Measurements from ENCODE around the gene NR2E1. TPM values are rescaled to one million over a fixed set of nuclear protein-coding genes. Genes with fewer than 3 reads are reported as not detected.

Gene NR2E1
- total and polyA plus RNA-seq, 10 of the 15 experiments (the other 5 are each of a cell fraction or from before 2014, with no cell fraction given), result not detected

DNA sequence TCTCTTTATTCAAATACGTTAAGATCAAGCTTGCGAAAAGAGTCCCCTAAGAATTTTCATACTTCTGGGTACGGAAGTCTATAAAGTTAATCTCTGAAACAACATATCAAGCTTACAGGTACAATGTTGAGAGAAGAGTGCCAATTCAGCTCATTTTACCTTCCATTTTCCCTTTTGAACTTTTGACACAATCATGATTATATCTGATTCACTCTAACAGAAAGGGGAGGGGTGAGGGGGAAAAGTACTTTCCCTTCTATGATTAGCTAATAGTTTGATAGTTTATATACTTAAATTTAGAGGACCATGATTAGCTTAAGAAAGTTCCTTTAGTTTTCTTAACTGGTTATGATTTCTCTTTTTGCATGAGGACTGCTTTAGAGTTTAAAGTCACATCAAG, 61.5 kb downstream of the NR2E1 start:
- H4K20me1 ChIP-seq (ENCODE audit: control insufficient read depth, insufficient read depth), result no peaks in the 10 kb centered on the region
- POLR2A ChIA-PET, result interaction anchor here (1.3 kb wide), 1 partner anchor 10 kb away, joined by 4 read pairs; no protein-coding TSS in a partner anchor

More for the DNA sequence above, 61.5 kb downstream of the NR2E1 start:
- FAIRE-seq, result no peak
- H3K4me2 ChIP-seq (ENCODE audit: control insufficient read depth, insufficient read depth), result no peak overlapping the region
- no peaks in the 10 kb centered on the region for H3K4me1 ChIP-seq (ENCODE audit: control insufficient read depth, insufficient read depth, low read length)
- ChIA-PET RAD21 (ENCODE audit: unreplicated experiment) (interaction anchor here (1.0 to 1.8 kb wide), 3 partner anchors 22 to 31 kb away, joined by 3 to 4 read pairs (median 3); no protein-coding TSS in a partner anchor), SMC1A (ENCODE audit: uncharacterized antibody, unreplicated experiment) (interaction anchor here (0.5 to 1.7 kb wide), 10 partner anchors 9 to 247 kb away, joined by 3 to 6 read pairs (median 4); no protein-coding TSS in a partner anchor), CTCF (interaction anchor here (1.1 to 1.9 kb wide), 3 partner anchors 10 to 264 kb away, joined by 4 to 5 read pairs (median 5); no protein-coding TSS in a partner anchor)
- H3K27ac ChIP-seq (ENCODE audit: control insufficient read depth, insufficient read depth), result no peak overlapping the region
- in situ Hi-C loops (cut with MboI) (no loop called here), intact Hi-C loops (cut with micrococcal nuclease; ENCODE audit: unreplicated experiment) (no loop called here)
- no peaks in the 10 kb centered on the region for H3K9me3 ChIP-seq (replicated peaks; ENCODE audit: control insufficient read depth, insufficient read depth, low read length)
- no TSS peak for BruUV-seq (replicated peaks)
- DNase-seq (ENCODE audit: low read depth, low spot score), result no peak
- no peak overlapping the region for H2AFZ ChIP-seq (ENCODE audit: control insufficient read depth, low read depth, low read length)
- no peaks in the 10 kb centered on the region for H3K27me3 ChIP-seq (replicated peaks in 1 of 2; ENCODE audit: control insufficient read depth in 2 of 2, insufficient read depth in 2 of 2, low read length in 1 of 2)
- no peak overlapping the region for H3K9ac ChIP-seq (ENCODE audit: control insufficient read depth, insufficient read depth, low read length)
- peaks cover 3% of the 10 kb centered on the region for H3K79me2 ChIP-seq (ENCODE audit: control insufficient read depth, insufficient read depth, low read length)
- 100% methylated on average over 3 of the region's 3 CpGs for WGBS (ENCODE audit: insufficient coverage, insufficient replicate concordance, low lambda C conversion rate, missing lambda C conversion rate)
- TF ChIP-seq, protein P1, sequence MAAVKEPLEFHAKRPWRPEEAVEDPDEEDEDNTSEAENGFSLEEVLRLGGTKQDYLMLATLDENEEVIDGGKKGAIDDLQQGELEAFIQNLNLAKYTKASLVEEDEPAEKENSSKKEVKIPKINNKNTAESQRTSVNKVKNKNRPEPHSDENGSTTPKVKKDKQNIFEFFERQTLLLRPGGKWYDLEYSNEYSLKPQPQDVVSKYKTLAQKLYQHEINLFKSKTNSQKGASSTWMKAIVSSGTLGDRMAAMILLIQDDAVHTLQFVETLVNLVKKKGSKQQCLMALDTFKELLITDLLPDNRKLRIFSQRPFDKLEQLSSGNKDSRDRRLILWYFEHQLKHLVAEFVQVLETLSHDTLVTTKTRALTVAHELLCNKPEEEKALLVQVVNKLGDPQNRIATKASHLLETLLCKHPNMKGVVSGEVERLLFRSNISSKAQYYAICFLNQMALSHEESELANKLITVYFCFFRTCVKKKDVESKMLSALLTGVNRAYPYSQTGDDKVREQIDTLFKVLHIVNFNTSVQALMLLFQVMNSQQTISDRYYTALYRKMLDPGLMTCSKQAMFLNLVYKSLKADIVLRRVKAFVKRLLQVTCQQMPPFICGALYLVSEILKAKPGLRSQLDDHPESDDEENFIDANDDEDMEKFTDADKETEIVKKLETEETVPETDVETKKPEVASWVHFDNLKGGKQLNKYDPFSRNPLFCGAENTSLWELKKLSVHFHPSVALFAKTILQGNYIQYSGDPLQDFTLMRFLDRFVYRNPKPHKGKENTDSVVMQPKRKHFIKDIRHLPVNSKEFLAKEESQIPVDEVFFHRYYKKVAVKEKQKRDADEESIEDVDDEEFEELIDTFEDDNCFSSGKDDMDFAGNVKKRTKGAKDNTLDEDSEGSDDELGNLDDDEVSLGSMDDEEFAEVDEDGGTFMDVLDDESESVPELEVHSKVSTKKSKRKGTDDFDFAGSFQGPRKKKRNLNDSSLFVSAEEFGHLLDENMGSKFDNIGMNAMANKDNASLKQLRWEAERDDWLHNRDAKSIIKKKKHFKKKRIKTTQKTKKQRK (IDR thresholded peaks at IDR 0.05; ENCODE audit: low read depth, low read length), result no peak
- TF ChIP-seq NR2C2 (IDR thresholded peaks at IDR 0.05; ENCODE audit: borderline replicate concordance, control insufficient read depth, insufficient read length, low read depth), result no peak
- TF ChIP-seq, protein P2, sequence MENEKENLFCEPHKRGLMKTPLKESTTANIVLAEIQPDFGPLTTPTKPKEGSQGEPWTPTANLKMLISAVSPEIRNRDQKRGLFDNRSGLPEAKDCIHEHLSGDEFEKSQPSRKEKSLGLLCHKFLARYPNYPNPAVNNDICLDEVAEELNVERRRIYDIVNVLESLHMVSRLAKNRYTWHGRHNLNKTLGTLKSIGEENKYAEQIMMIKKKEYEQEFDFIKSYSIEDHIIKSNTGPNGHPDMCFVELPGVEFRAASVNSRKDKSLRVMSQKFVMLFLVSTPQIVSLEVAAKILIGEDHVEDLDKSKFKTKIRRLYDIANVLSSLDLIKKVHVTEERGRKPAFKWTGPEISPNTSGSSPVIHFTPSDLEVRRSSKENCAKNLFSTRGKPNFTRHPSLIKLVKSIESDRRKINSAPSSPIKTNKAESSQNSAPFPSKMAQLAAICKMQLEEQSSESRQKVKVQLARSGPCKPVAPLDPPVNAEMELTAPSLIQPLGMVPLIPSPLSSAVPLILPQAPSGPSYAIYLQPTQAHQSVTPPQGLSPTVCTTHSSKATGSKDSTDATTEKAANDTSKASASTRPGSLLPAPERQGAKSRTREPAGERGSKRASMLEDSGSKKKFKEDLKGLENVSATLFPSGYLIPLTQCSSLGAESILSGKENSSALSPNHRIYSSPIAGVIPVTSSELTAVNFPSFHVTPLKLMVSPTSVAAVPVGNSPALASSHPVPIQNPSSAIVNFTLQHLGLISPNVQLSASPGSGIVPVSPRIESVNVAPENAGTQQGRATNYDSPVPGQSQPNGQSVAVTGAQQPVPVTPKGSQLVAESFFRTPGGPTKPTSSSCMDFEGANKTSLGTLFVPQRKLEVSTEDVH (IDR thresholded peaks at IDR 0.05; ENCODE audit: low read depth, partially characterized antibody), result no peak
- TF ChIP-seq TAF1 (IDR thresholded peaks at IDR 0.05; ENCODE audit: borderline replicate concordance, low read depth, low read length), result no peak
- no peak for TF ChIP-seq MTA3 (IDR thresholded peaks at IDR 0.05; ENCODE audit: borderline replicate concordance, low read length)
- TF ChIP-seq SMARCA5 (IDR thresholded peaks at IDR 0.05), result no peak
- no peak for TF ChIP-seq NR2F1 (conservative IDR thresholded peaks at IDR 0.05)
- no peak for TF ChIP-seq MEF2A (IDR thresholded peaks at IDR 0.05; ENCODE audit: insufficient read depth, low read depth, low read length)
- TF ChIP-seq SMAD1 (IDR thresholded peaks at IDR 0.05; ENCODE audit: low read depth, partially characterized antibody), result no peak
- TF ChIP-seq, protein P3, sequence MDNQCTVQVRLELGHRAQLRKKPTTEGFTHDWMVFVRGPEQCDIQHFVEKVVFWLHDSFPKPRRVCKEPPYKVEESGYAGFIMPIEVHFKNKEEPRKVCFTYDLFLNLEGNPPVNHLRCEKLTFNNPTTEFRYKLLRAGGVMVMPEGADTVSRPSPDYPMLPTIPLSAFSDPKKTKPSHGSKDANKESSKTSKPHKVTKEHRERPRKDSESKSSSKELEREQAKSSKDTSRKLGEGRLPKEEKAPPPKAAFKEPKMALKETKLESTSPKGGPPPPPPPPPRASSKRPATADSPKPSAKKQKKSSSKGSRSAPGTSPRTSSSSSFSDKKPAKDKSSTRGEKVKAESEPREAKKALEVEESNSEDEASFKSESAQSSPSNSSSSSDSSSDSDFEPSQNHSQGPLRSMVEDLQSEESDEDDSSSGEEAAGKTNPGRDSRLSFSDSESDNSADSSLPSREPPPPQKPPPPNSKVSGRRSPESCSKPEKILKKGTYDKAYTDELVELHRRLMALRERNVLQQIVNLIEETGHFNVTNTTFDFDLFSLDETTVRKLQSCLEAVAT (IDR thresholded peaks at IDR 0.05), result no peak
- no peak for TF ChIP-seq CBX5 (IDR thresholded peaks at IDR 0.05; ENCODE audit: low read depth)
- TF ChIP-seq POLR2AphosphoS5 (IDR thresholded peaks at IDR 0.05; ENCODE audit: low read length), result no peak
- TF ChIP-seq, protein P4, sequence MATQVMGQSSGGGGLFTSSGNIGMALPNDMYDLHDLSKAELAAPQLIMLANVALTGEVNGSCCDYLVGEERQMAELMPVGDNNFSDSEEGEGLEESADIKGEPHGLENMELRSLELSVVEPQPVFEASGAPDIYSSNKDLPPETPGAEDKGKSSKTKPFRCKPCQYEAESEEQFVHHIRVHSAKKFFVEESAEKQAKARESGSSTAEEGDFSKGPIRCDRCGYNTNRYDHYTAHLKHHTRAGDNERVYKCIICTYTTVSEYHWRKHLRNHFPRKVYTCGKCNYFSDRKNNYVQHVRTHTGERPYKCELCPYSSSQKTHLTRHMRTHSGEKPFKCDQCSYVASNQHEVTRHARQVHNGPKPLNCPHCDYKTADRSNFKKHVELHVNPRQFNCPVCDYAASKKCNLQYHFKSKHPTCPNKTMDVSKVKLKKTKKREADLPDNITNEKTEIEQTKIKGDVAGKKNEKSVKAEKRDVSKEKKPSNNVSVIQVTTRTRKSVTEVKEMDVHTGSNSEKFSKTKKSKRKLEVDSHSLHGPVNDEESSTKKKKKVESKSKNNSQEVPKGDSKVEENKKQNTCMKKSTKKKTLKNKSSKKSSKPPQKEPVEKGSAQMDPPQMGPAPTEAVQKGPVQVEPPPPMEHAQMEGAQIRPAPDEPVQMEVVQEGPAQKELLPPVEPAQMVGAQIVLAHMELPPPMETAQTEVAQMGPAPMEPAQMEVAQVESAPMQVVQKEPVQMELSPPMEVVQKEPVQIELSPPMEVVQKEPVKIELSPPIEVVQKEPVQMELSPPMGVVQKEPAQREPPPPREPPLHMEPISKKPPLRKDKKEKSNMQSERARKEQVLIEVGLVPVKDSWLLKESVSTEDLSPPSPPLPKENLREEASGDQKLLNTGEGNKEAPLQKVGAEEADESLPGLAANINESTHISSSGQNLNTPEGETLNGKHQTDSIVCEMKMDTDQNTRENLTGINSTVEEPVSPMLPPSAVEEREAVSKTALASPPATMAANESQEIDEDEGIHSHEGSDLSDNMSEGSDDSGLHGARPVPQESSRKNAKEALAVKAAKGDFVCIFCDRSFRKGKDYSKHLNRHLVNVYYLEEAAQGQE (IDR thresholded peaks at IDR 0.05; ENCODE audit: low read depth, low read length), result no peak
- H3K4me3 ChIP-seq, result no peak overlapping the region
- ATAC-seq, result no peak
- H3K36me3 ChIP-seq (ENCODE audit: control insufficient read depth in 2 of 2, insufficient read depth in 2 of 2, low read length in 1 of 2), result peaks cover 2 to 10% of the 10 kb centered on the region in 2 experiments

All from GM12878 (cell line).